HG02623 (cell line): ENCODE results near the gene DROSHA.

Experiments
- ATAC-seq: cut with Tn5 transposase; IDR thresholded peaks from one replicate; pipeline ENCODE4 v1.9.1; 2021; ENCODE audit warnings: moderate library complexity; ENCODE audit not compliant: unreplicated experiment

Gene DROSHA

GRCh38 chr5:31355337-31355736, 176.6 kb downstream of the DROSHA start:
- ATAC-seq = no peak
